HepG2 (cell line): ENCODE measurements around the gene THAP3. TPM values are rescaled to one million over a fixed set of nuclear protein-coding genes. Genes with fewer than 3 reads are reported as not detected.
A peak's percentile ranks its signal among the peaks of the same experiment; 100 is the strongest.

ENCODE experiments used
- AGO1 ChIP-seq: fragments of 200-400 bp; formaldehyde crosslinking; IDR thresholded peaks from 2 replicates; pipeline ENCODE4 v1.6.1; 2017; ENCODE audit warnings: mild to moderate bottlenecking, low read depth, low read length, moderate library complexity; ENCODE audit not compliant: poor library complexity, severe bottlenecking
- AKAP8 ChIP-seq: sonication (generic); formaldehyde crosslinking; IDR thresholded peaks from 2 replicates; pipeline ENCODE4 v1.5.1; 2020; ENCODE audit warnings: mild to moderate bottlenecking, missing genetic modification reagents
- ARNT2 ChIP-seq: sonication (generic); formaldehyde crosslinking; IDR thresholded peaks from 2 replicates; pipeline ENCODE4 v1.8.0; 2022; ENCODE audit warnings: mild to moderate bottlenecking, low read depth, missing genetic modification reagents, moderate library complexity
- ARNTL ChIP-seq: sonication (generic); formaldehyde crosslinking; IDR thresholded peaks from 2 replicates; pipeline ENCODE4 v1.4.0; 2020; ENCODE audit warnings: mild to moderate bottlenecking, missing genetic modification reagents
- ASH2L ChIP-seq: fragments of 300-600, 200-600 bp; sonication (generic); IDR thresholded peaks from 2 replicates; pipeline ENCODE4 v1.7.0; 2017; ENCODE audit warnings: low read depth, mild to moderate bottlenecking, moderate library complexity, mixed read lengths, low read length; ENCODE audit not compliant: insufficient read length
- CEBPG ChIP-seq: IDR thresholded peaks from 2 replicates; pipeline ENCODE4 v1.6.1; 2016
- FOXP1 ChIP-seq, 2 experiments: fragments of 450-650 bp in 1 of 2; IDR thresholded peaks; 2 replicates each; pipeline ENCODE4 v1.6.1; 2017 to 2018; ENCODE audit warnings: antibody characterized with exemption in 1 of 2
- HCFC1 ChIP-seq: fragments of 150-350 bp; IDR thresholded peaks from 2 replicates; pipeline ENCODE4 v1.6.1; 2014; ENCODE audit warnings: low read depth, low read length
- HNRNPLL ChIP-seq: fragments of 200-400 bp; formaldehyde crosslinking; IDR thresholded peaks from 2 replicates; pipeline ENCODE4 v1.6.1; 2017; ENCODE audit warnings: mild to moderate bottlenecking, low read depth, low read length; ENCODE audit not compliant: poor library complexity, severe bottlenecking
- ISX ChIP-seq: sonication (generic); formaldehyde crosslinking; conservative IDR thresholded peaks from 2 replicates; pipeline ENCODE4 v1.5.0; 2020; ENCODE audit warnings: missing genetic modification reagents
- JARID2 ChIP-seq: sonication (generic); formaldehyde crosslinking; IDR thresholded peaks from 2 replicates; pipeline ENCODE4 v1.8.1; 2023; ENCODE audit warnings: missing genetic modification reagents, inconsistent platforms; ENCODE audit not compliant: insufficient replicate concordance
- MTF2 ChIP-seq: sonication (generic); formaldehyde crosslinking; IDR thresholded peaks from 2 replicates; pipeline ENCODE4 v1.5.0; 2020; ENCODE audit warnings: missing genetic modification reagents, borderline replicate concordance
- MYNN ChIP-seq: sonication (generic); formaldehyde crosslinking; IDR thresholded peaks from 2 replicates; pipeline ENCODE4 v1.4.0; 2020; ENCODE audit warnings: mild to moderate bottlenecking, low read depth, missing genetic modification reagents
- NCOA1 ChIP-seq: sonication (generic); formaldehyde crosslinking; IDR thresholded peaks from 2 replicates; pipeline ENCODE4 v1.9.0; 2021; ENCODE audit warnings: missing genetic modification reagents
- NR2C2 ChIP-seq: sonication (generic); formaldehyde crosslinking; IDR thresholded peaks from 2 replicates; pipeline ENCODE4 v1.4.0; 2020; ENCODE audit warnings: missing genetic modification reagents, mild to moderate bottlenecking, moderate library complexity, borderline replicate concordance
- NRL ChIP-seq: sonication (generic); formaldehyde crosslinking; IDR thresholded peaks from 2 replicates; pipeline ENCODE4 v1.5.0; 2020; ENCODE audit warnings: missing genetic modification reagents, mild to moderate bottlenecking, moderate library complexity, borderline replicate concordance
- PHF21A ChIP-seq: sonication (generic); formaldehyde crosslinking; IDR thresholded peaks from 2 replicates; pipeline ENCODE4 v1.5.0; 2020; ENCODE audit warnings: mild to moderate bottlenecking, missing genetic modification reagents
- RBAK ChIP-seq: sonication (generic); formaldehyde crosslinking; IDR thresholded peaks from 2 replicates; pipeline ENCODE4 v1.5.1; 2020; ENCODE audit warnings: mild to moderate bottlenecking, missing genetic modification reagents
- SOX5 ChIP-seq: IDR thresholded peaks from 2 replicates; pipeline ENCODE4 v1.6.1; 2016; ENCODE audit warnings: borderline replicate concordance
- SRF ChIP-seq: IDR thresholded peaks from 2 replicates; pipeline ENCODE4 v1.6.1; 2011; ENCODE audit warnings: mild to moderate bottlenecking, low read depth, low read length, moderate library complexity
- TMF1 ChIP-seq: sonication (generic); formaldehyde crosslinking; IDR thresholded peaks from 2 replicates; pipeline ENCODE4 v1.8.1; 2022; ENCODE audit warnings: low read depth, missing genetic modification reagents
- ZNF75D ChIP-seq: sonication (generic); formaldehyde crosslinking; IDR thresholded peaks from 2 replicates; pipeline ENCODE4 v1.8.1; 2023; ENCODE audit warnings: missing genetic modification reagents, mild to moderate bottlenecking, borderline replicate concordance
- ZNF788 ChIP-seq: sonication (generic); formaldehyde crosslinking; IDR thresholded peaks from 2 replicates; pipeline ENCODE4 v1.5.0; 2020; ENCODE audit warnings: mild to moderate bottlenecking, missing genetic modification reagents, borderline replicate concordance
- polyA plus RNA-seq, 8 experiments: library from polyadenylated mRNA; depleted of rRNA in 3 of 8; stranded (reverse) in 7 of 8; unstranded in 1 of 8; fragments of >200 nt; fragmentation: Illumina TruSeq in 4 of 8; extraction: Trizol in 4 of 8; gene quantifications; 2 replicates each; pipeline versions ENCODE4 v1.2.1 to v1.2.3, GENCODE V29; 2011 to 2016; ENCODE audit warnings: low read depth in 4 of 8, missing spikeins in 1 of 8, mixed read lengths in 1 of 8; ENCODE audit not compliant: insufficient read depth in 1 of 8
- total RNA-seq, 5 experiments: library from RNA; depleted of rRNA; stranded (reverse); fragments of >200 nt; fragmentation: Illumina TruSeq; extraction: Trizol; gene quantifications; 2 replicates each; pipeline ENCODE4 v1.2.3, GENCODE V29; 2016; ENCODE audit warnings: low read depth in 1 of 5
- TF ChIP-seq, protein P1 (sequence below): IDR thresholded peaks from 2 replicates; pipeline ENCODE4 v1.6.1; 2016
- TF ChIP-seq, protein P2 (sequence below): sonication (generic); formaldehyde crosslinking; IDR thresholded peaks from 2 replicates; pipeline ENCODE4 v1.5.0; 2020; ENCODE audit warnings: missing genetic modification reagents
- TF ChIP-seq, protein P3 (sequence below): sonication (generic); formaldehyde crosslinking; conservative IDR thresholded peaks from 2 replicates; pipeline ENCODE4 v1.8.1; 2023; ENCODE audit warnings: missing genetic modification reagents
- TF ChIP-seq, protein P4 (sequence below): sonication (generic); formaldehyde crosslinking; conservative IDR thresholded peaks from 2 replicates; pipeline ENCODE4 v1.4.0; 2020; ENCODE audit warnings: missing genetic modification reagents

The THAP3 gene
- total and polyA plus RNA-seq, 2 of the 13 experiments (the other 11 are each of a cell fraction or from before 2014, with no cell fraction given): 10.3 to 14.9 TPM

DNA sequence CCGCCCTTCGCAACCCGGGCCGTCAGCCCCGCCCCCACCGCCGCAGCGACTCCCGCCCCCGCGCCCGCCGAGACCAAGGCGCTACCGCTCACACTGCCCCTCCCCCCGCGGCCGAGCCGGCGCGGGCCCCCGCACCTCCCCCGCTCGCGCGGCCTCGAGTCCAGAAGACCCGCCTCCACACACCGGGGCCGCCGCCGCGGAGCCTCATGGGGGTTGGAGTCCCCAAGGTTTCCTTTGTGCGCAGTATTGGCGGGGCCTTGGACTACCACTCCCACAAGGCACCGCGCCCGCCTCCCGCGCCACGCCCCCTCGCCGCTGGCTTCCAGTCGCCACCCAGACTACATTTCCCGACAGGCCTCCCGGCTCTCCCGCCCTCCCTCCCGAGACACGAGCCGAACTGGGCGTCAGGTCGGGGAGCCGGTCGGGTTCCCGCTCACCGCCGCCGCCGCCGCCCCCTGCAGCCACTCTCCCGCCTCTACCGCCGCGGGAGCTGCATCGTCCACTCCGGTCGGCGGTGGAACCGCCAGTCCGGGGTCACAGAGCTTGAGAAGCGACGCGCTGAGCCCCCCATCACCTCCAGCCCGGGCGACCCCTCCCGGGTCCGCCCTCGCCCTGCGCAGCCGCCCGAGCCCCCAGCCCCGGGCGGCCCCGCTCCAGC is 11.2 kb upstream of the THAP3 start, which contains the start of gene PHF13 (continued):
- TF ChIP-seq NRL (CRISPR knock-in tag) (no peak), HCFC1 (peak; percentile 98), ARNTL (0 out of 2 replicates have a peak, but pooled peaks have one; percentile 32), MYNN (CRISPR knock-in tag) (no peak), JARID2 (no peak), FOXP1 (IDR thresholded peaks at IDR 0.05) (no peak), FOXP1 (CRISPR knock-in tag; IDR thresholded peaks at IDR 0.05) (peak; percentile 18; the same call in 1 of the 2 replicates), SOX5 (CRISPR knock-in tag) (0 out of 2 replicates have a peak, but pooled peaks have one; percentile 39), ZNF75D (no peak), ARNT2 (CRISPR knock-in tag) (peak; percentile 41), PHF21A (CRISPR knock-in tag) (no peak), AKAP8 (CRISPR knock-in tag) (peak; percentile 97), MTF2 (CRISPR knock-in tag) (peak; percentile 74; the same call in 1 of the 2 replicates), ISX (no peak), NR2C2 (CRISPR knock-in tag) (peak; percentile 90), HNRNPLL (peak; percentile 39), ASH2L (peak; percentile 56), SRF (no peak), ZNF788 (CRISPR knock-in tag) (0 out of 2 replicates have a peak, but pooled peaks have one; percentile 31), RBAK (no peak), TMF1 (CRISPR knock-in tag) (no peak), CEBPG (no peak), NCOA1 (CRISPR knock-in tag) (peak; percentile 79; the same call in 1 of the 2 replicates), AGO1 (no peak)
- TF ChIP-seq, protein P1, sequence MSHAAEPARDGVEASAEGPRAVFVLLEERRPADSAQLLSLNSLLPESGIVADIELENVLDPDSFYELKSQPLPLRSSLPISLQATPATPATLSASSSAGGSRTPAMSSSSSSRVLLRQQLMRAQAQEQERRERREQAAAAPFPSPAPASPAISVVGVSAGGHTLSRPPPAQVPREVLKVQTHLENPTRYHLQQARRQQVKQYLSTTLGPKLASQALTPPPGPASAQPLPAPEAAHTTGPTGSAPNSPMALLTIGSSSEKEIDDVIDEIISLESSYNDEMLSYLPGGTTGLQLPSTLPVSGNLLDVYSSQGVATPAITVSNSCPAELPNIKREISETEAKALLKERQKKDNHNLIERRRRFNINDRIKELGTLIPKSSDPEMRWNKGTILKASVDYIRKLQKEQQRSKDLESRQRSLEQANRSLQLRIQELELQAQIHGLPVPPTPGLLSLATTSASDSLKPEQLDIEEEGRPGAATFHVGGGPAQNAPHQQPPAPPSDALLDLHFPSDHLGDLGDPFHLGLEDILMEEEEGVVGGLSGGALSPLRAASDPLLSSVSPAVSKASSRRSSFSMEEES (CRISPR knock-in tag): peak; percentile 52; the same call in 1 of the 2 replicates
- TF ChIP-seq, protein P2, sequence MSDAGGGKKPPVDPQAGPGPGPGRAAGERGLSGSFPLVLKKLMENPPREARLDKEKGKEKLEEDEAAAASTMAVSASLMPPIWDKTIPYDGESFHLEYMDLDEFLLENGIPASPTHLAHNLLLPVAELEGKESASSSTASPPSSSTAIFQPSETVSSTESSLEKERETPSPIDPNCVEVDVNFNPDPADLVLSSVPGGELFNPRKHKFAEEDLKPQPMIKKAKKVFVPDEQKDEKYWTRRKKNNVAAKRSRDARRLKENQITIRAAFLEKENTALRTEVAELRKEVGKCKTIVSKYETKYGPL: no peak
- TF ChIP-seq, protein P3, sequence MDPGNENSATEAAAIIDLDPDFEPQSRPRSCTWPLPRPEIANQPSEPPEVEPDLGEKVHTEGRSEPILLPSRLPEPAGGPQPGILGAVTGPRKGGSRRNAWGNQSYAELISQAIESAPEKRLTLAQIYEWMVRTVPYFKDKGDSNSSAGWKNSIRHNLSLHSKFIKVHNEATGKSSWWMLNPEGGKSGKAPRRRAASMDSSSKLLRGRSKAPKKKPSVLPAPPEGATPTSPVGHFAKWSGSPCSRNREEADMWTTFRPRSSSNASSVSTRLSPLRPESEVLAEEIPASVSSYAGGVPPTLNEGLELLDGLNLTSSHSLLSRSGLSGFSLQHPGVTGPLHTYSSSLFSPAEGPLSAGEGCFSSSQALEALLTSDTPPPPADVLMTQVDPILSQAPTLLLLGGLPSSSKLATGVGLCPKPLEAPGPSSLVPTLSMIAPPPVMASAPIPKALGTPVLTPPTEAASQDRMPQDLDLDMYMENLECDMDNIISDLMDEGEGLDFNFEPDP (CRISPR knock-in tag): no peak
- TF ChIP-seq, protein P4, sequence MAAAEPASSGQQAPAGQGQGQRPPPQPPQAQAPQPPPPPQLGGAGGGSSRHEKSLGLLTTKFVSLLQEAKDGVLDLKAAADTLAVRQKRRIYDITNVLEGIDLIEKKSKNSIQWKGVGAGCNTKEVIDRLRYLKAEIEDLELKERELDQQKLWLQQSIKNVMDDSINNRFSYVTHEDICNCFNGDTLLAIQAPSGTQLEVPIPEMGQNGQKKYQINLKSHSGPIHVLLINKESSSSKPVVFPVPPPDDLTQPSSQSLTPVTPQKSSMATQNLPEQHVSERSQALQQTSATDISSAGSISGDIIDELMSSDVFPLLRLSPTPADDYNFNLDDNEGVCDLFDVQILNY (CRISPR knock-in tag): peak; percentile 58
